HL-60/S4 treated with retinoic acid at 250 ng/mL for 4 days and 3 days (cell line): Measurements from ENCODE around the gene PPP2R3A.

Experiments
- in situ Hi-C: fragments of 300-500 bp; cut with MboI; formaldehyde crosslinking; loops from 2 replicates; pipeline ENCODE4 v1.7.0; 2022; ENCODE audit warnings: low sequenced_read_pairs

The PPP2R3A gene

DNA sequence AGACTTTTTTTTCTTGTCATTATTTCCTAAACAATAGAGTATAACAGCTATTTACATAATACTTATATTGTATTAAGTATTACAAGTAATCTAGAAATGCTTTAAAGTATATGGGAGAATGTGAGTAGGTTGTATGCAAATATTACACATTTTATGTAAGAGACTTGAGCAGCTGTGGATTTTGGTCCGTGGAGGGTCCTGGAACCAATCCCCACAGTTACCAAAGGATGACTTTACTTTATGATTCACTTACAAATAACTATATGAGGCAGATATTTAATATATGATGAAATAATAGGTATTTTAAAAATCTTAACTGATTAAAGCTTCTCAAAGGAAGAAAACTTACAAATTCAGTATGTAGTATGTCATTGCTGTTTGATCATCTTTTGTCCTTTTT, 56.3 kb downstream of the PPP2R3A start:
- in situ Hi-C loops, result no loop called here

DNA sequence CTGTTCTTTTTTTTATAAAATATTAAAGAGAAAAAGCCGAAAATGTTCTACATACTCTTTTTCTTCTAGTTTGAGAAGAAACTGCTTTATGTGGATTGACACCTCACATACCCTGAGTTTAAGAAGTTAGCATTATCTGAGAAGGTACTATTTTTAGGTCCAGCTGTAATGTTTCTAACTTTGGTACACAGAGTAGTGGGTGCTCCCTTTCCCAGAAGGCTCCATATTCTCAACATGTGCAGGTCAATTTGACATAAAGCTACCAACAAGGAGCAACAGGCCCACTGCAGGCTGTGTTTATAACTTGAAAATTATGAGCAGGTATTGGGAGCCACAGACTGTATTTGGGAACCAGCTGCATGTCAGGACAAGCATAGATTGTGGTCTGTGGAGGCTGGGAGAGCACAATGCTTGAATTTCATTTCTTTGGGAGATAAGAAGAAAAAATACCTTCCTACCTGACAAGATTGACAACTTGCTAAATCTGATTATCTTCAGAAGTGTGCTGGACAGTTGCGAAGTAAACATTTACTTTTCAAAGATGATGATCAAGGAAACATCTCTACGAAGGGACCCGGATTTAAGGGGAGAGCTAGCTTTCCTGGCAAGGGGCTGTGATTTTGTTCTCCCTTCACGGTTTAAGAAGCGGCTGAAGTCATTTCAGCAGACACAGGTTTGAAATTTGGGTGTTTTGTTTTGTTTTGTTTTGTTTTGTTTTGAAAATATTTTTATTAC, 57.2 kb downstream of the PPP2R3A start:
- in situ Hi-C loops, result no loop called here

DNA sequence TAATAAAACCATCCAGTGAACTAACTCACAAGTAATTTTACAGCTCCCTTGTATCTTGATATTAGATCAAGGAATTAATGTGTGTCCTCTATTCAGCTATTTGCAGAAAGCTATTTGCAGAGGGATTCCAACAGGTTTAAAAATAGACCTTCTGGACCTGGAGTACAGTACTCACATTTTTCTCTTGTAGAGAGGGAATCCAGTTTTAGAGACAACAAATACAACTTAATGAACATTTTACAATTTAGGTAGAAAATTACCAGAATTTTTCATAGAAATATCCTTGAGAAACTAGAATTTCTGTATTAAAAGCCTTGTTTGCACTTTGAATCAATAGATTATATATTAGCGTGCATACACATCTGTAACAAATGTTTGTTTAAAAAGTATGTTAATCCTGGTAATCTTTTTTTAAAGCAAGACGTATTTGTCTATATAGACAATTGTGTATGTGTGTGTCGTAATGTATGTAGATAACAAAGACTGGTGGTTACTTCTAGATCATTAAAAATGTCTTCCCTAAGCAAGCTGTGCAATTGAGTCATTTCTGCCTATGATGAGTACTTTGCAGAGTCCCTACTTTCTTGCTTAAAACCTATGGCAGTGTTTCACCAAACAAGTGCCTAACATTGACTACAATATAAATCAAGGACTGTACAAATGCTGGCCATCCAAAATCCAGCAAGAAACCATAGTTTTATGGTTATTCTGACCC, 57.9 kb downstream of the PPP2R3A start:
- in situ Hi-C loops, result no loop called here

DNA sequence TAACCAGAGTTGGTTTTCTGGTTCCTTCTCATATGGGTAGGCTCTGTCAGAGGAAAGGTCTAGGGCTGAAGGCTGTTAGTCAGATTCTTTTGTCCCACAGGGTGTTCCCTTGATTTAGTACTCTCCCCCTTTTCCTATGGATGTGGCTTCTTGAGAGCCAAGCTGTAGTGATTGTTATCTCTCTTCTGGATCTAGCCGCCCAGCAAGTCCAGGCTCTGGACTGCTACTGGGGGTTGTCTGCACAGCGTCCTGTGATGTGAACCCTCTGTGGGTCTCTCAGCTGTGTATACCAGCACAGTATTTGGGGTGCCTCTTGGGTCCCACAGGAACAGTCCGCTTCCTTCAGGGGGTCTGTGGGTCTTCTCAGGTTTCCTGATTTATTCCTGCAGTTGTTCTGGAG, 70.8 kb downstream of the PPP2R3A start:
- in situ Hi-C loops, result no loop called here

DNA sequence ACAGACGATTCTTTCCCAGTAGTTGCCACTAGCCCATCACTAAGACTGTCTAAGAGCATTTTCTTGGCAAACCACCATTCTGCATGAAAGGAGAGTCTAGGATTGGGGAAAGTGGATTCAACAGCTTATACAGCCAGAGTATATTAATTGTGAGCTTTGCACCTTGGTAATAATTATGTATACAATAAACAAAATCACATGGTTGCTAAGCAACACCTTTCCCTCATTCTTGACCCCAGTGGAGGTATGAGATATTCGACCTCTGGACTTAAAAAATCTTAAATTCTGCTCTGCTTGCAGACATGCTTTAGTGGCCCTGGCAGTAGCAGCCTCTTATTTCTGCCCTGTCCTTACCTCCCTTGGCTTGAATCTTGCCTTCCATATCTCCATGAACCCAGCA, 73.1 kb downstream of the PPP2R3A start:
- in situ Hi-C loops, result no loop called here

DNA sequence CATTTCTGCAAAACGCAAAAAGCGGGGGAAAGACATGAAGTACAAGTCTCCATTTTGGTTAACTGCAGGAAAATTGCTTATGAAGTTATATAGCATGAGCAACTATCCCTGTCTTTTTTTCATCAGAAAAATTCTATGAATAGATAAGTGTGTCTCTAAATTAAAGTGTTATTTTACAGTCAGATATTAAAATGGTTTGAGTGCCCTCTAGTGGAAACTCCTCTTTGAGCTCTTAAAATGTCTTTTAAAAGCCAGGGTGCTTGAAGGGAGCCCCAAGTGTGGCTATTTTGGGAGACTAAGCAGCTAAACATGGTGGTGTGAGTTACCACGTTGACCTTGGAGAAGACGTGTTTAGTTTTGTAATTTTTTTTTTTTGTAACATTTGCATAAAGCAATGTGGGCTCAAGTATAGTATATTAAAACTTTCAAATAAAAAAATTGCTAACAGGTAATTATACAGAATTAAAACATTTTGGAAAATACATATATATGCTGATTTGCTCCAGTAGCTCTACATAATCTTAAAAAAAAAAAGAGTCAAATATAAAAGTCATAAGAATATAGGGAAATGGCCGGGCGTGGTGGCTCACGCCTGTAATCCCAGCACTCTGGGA, 77.2 kb downstream of the PPP2R3A start:
- in situ Hi-C loops, result no loop called here

DNA sequence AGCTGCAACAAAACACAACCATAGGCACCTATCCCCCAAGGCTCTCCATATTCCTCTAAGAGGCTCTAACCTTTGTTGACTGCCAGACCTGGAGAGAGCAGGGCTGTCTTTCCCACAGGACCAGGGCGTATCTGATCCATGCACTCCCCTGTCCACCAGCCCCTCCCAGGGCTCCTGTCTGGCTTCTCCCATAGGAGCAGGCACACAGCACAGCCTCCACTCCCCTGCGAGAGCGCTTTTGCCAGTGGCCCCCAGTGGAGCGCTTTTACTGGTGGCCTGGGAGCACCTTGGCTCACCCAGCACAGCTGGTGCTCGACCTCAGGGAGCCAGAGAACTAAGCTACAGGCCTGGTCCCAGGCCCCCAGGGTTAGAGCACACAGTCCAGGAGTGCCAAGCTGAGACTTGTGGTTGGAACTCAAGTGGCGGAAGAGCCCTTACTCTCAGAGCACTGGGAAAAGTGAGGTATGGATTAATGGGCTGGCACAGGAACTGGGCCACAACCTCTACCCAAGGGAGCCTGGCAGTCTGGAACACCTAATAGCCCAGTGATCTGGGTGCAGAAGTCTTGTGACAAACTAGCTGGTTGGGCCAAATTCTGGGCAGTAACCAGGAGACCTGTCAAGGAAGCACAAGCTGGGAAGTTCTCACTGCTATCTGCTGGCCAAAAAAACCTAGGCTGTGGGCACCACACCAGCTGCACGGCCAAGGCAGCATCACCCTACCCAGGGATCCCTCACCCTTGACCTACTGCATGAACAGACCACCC, 79.6 kb downstream of the PPP2R3A start:
- in situ Hi-C loops, result no loop called here

DNA sequence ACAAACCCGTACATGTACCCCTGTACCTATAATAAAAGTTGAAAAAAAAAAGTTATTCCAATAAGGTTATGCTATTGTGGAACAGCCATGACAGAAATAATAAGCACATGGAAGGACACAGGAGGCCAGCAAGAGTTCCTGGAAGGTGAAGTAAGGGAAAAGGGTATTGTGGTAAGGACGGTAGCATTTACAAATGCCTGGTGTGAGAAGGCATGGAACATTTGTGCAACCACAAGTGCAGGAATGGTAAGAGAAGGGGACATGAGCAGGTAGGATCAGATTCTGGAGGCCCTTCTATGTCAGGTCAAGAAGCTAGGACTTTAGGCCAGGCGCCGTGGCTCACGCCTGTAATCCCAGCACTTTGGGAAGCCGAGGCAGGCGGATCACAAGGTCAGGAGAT, 82.5 kb downstream of the PPP2R3A start:
- in situ Hi-C loops, result no loop called here

DNA sequence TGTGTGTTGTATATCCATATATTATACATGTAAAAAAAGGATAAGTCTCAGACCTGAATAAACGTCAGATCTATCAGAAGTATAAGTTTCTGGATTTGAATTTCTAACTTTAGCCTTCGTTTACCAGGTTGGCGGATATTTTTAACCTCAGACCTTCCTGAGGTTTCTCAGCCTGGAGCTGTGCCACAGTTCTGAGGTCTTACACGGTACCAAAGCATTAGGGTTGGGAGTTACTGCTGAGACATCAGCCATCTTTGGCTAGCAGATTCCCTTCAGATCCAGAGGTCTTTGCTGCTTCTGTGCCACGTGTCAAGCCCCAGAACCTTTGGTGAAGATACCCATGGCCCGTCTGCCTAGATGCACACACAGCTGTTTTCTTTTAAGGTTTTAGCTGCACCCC, 84.7 kb downstream of the PPP2R3A start:
- in situ Hi-C loops, result no loop called here

DNA sequence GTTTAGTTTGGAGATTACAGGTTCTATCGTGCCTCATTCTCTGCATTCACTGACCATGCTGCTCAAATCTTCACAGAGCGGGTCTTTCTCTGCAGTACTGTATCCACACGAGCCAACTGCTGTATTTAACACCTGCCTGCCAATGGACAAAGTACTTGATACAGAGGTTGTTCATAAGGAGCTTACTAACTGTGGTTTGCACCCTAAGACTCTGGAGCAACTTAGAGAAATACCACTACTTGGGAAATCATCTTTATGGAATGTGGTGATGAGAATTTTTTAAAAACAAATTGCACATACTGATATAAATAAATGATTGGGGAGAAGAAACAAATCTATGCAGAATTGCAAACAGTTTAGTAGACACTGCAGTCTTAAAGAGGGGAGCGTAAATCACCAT, 90.0 kb downstream of the PPP2R3A start:
- in situ Hi-C loops, result no loop called here

DNA sequence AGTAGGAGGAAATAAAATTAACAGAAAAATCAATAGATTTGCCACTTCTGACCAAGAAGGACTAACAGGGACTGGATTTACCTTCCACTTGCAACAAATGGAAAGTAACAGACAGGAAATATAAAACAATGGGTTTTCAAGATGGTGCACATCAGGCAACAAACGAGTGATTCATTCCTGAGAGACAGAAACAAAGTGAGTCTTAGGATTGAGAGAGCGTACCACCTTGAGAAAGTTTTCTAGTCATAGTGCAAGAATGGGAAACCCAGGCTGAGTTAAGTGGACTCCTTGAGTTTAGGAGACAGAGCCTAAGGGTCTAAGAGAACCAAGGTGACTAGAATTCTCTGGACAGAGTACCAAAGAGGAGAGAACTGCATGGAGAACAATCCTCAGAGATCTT, 101.7 kb downstream of the PPP2R3A start:
- in situ Hi-C loops, result no loop called here

DNA sequence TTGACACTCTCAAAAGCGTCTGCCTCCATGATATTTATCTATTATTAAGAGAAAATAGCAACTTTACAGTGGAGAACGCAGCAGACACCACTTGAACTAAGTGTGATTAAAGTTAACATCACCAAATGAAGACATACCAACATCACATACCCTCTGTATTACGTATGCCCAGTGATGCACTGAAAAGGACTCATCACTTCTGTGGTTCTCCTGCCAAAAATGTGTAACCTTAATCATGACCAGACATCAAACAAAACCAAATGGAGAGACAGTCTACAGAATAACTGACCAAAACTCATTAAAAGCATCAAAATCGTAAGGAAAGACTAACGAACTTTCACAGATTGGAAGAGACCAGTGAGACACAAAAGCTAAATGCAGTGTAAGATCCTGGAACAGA, 103.2 kb downstream of the PPP2R3A start:
- in situ Hi-C loops, result no loop called here

DNA sequence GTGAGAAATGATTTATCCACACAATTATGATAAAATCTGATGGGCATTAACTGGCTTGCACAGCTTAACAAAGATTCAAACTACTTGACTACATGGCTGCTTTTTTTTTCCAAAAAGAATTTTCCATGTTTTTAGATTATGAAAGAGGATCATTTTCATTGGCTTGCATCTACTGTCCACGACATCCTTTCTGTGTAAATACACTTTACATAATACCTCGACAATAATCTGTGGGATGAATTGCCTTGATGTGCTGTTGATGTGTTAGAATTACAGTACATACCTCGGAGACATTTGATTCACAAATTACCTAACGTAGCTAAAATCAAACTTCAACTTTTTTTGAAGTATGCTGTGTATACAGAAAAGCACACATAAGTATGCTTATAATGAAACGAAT, 104.4 kb downstream of the PPP2R3A start:
- in situ Hi-C loops, result loop anchor here (10.0 kb wide), 2 partner anchors 685 to 945 kb away; partner anchors contain the start of gene STAG1

DNA sequence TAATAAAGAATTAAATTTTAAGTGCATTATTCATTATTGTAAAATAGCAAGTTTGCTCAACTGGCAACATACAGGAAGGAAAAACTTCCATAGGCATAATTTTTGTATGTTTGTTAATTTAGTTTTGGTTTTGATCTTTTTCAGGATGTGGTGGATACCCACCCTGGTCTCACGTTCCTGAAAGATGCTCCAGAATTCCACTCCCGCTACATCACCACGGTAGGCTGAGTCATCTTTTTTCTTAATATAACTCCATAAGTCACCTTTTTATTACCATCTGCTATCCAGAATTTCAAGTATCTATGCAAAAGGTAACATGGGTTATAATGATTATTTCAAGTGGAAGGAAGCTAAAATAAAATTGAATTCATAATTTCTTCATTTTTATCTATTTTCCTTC, 104.8 kb downstream of the PPP2R3A start:
- in situ Hi-C loops, result loop anchor here (10.0 kb wide), 2 partner anchors 684 to 944 kb away; partner anchors contain the start of gene STAG1

DNA sequence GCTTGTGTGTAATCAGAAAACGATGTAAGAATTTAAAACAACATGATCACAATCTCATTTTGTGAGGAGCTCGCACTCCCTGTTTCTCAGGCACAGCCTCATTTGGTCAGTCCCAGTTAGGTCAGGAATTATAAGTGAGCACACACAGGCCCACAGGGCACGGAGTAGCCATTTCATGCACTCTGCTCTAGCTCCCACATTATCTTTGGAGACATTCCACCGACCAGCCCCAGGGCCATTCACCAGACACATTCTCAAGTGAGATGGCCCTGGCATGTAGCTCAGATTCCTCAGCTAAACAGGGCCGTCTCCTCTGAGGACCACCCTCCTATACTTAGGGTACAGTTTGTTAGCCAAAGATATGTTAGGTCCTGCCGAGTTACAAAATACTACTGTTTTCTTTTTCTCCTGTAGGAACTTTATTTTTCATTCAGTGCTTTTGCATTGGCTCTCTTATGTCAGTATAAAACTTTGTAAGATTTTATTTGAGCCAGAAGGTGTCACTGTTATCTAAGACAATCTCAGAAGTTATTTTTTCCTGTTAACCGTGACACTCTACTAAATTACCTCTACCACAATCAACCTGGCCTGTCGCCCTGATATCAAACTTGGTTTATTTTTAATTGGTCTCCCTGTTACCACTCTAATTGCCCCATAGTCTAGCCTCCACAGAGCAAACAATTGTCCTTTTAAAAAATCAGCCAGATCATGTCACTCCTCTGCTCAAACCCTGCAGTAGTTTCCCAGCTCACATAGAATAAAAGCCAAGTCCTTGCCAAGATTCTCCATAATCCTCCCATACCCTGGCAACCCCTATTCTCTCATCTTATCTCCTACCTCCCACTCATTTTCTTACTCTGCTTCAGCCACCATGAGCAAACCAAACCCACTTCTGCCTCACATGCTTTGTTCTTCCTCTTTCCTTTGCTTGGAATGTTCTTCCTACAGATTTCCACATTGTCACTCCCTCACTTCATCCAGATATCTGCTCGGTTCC, 105.7 kb downstream of the PPP2R3A start:
- in situ Hi-C loops, result loop anchor here (10.0 kb wide), 2 partner anchors 684 to 944 kb away; partner anchors contain the start of gene STAG1

DNA sequence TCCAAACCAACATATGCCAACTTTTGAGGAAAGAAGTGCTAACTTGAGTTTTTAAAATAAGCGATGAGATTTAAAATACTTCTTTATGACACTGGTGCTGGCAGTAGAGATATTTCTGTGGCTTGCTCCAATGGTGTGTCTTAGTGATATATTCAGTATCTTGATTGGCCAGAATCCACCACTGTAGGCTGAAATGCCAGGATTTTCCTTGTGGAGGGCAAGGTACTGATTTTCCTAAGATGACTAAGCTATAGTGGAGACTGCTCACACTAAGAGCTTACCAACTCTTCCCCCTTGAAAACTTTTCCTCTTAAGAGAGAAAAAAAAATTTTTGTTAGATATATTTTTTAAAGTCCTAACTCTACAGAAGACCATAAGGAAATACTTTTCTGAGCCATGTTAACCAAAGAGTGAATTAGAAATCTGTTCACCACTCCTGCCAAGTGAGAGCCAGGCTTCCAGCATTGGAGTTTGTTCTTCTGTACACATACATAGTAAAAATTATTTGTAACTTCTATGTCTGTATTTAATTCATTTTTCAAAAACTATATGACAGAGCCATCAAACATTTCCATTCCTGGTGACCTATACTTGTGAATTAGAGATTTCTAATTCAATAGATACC, 109.1 kb downstream of the PPP2R3A start:
- in situ Hi-C loops, result loop anchor here (10.0 kb wide), 2 partner anchors 680 to 940 kb away; partner anchors contain the start of gene STAG1

DNA sequence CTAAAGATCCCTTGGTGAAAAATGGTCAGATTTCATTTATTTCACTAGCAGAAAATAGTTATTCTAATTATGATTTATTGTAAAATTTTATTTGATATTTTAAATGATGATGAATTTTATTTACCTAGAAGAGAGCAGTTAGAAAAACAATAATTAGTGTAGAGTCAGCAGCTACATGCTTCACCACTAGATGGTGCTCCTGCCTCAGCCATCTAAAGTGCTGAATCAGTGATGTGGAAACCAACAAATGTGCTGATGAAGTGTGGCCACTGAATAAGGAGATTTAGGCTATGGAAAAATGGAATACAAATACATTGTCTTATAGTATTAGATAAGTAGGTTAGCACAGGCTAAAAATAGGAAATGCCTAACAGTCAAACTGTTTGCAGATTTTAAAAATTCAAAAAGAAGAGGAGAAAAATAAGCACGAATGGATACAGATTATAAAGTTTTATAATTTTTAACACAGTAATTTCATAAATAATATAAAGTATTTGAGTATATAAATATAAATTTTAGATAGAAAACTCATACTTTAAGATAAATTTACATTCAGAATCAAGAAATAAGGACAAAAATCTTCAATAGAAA, 109.8 kb downstream of the PPP2R3A start:
- in situ Hi-C loops, result loop anchor here (10.0 kb wide), 2 partner anchors 679 to 939 kb away; partner anchors contain the start of gene STAG1

DNA sequence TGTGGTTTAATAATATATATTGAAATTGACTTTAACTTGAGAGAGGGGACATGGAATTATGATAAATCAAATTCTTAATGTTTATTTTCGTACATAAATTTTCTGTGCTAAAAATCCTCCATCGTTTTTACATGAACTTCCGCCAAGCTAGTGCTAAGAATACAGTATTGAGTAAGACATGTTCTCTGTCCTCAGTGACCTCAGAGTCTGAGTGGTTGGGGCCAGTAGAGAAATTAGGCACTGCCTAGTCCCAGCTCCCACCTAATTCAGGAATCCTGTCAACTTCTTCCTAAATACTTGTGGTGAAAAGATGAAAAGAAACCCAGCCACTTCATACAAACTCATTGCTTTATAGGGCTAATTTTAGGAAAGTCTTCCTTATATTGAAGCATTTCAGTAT, 110.3 kb downstream of the PPP2R3A start:
- in situ Hi-C loops, result loop anchor here (10.0 kb wide), 2 partner anchors 679 to 939 kb away; partner anchors contain the start of gene STAG1
